Activated T-cell treated with anti-CD3 and anti-CD28 coated beads for 1 hour (primary cell): ENCODE data around the gene KRTAP5-6.

ENCODE experiments used
- DNase-seq: peaks from one replicate; pipeline ENCODE4 v3.0.0-alpha.2; 2020; ENCODE audit warnings: low read depth

Gene KRTAP5-6

DNA sequence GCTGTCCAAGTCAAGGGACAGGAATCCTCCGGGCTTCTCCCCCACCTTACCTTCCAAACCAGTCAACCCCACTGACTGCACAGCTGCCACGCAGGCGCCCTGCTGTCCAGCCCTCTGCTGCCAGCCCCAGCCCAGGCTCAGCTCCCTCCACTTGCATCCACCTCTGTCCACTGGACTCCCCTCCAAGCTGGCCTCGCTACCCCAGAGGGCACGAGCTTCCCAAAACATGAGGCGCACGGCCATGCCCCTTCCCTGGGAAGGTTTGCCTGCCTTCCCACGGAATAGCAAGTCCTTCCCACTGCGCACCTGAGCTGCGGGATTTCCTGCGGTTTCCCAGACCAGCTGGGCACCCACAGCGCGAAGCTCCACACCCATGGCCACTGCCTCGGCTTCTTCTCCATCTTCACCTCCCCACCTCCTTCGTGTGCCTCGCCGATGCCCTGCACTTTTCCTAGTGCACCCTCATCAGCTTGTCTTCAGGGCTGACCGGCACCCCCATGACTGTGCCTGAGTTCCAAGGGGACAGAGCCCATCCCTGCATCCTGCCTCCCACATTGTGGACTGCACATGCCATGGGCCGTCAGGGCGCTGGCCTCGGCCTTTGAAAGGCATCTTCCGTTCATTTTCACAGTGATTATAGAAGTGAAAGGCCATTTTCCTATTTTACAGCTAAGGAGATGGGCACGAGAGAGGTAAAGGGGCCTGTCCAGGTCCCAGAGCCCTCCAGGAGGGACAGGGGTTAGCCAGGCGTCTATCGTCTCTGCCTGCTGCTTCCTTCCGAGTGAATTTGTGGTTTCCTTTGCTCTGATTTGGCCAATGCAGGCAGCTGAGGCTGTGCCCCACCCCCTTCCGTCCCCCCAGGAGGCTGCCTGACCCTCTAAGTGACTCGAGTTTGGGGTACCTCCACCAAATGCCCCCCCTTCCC lies 37.0 kb downstream of the KRTAP5-6 start:
- DNase-seq = no peak

DNA sequence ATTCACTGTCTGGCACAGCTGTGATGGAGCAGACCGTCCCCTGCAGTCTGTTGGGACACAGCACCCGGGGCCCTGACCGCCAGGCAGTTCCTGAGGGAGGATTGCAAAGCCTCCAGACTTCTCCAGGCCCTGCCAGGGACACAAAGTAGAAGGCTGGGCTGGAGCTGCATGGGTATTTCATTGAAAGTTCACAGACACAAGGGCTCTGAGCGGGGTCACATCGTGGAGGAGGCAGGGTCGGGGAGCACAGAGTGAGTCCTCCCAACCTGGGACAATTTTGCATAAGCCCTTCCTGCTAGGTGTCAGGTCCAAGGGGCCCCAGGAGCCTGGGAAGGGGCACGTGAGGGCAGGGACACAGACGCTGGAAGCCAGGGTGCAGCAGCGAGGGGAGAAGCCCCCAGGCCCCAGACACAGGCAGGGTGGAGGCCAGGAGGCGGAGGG lies 37.7 kb downstream of the KRTAP5-6 start:
- no peak for DNase-seq

GRCh38 chr11:1735271-1735670 lies 38.3 kb downstream of the KRTAP5-6 start:
- no peak for DNase-seq

GRCh38 chr11:1736447-1736992 lies 39.5 kb downstream of the KRTAP5-6 start:
- DNase-seq = no peak

DNA sequence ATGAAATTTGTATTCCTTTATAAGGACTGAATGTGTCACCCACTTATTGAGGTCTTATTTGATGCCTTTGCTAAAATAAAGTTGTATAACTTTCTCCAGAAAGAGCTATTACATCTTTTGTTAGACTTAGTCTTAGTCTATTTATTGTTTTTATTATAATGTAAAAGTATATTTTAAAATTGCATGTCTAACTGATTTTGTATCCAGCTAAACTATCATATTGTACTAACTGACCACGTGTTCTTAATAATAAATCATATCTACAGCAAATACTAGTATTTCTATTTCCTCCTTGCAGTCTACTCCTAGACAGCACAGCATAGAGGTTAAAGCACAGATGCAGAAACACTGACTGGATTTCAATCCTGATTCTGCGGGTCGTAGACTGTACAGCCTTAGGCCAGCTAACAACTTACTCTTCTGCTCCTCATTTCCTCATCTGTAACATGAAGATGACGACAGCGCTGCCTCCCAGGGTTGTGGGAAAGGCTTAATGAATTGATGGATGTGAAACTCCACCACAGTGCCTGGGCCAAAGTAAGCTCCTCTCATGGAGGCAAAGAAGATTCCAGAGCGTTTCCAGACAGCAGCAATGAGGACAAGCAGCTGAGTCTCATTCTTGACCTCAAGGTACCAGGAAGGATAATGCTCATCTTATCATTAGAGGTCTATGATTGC lies 40.2 kb downstream of the KRTAP5-6 start:
- no peak for DNase-seq

GRCh38 chr11:1738380-1738779 lies 41.4 kb downstream of the KRTAP5-6 start:
- DNase-seq = no peak

GRCh38 chr11:1739576-1739975 lies 42.6 kb downstream of the KRTAP5-6 start:
- DNase-seq = no peak

GRCh38 chr11:1740786-1741530 lies 44.0 kb downstream of the KRTAP5-6 start:
- no peak for DNase-seq

DNA sequence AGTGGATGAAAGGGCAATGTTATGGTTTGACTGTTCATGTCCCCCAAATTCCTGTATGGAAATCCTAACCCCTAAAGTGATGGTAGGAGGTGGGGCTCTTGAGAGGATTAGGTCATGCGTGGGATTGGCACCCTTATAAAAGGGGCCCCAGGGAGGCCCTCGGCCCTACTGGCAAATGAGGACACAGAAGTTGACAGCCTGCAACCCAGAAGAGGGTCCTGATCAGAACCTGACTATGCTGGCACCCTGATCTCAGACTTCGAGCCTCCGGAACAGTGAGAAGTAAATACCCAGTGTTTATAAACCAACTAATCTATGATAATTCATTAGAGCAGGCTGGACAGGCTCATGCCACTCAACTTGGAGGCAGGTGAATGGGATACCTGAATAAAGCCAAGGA lies 44.7 kb downstream of the KRTAP5-6 start:
- no peak for DNase-seq

DNA sequence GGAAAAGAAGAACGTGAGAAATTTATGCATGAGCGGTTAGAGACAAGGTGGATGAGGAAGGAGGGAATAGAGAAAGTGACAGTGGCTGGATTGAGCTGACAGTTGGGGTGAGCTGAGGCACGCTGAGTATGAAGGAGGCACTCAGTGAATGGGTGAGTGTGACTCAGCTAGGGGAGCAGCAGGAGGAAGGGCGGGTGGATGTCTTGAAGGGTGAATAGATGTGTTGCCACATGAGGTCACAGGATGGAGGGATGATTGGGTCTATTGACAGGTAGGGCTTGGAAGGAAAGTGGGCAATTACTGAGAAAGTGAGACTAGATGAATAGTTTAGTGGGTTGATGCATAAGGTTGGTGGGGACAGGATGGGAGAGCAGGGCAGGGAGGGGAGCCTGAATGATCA lies 45.4 kb downstream of the KRTAP5-6 start:
- DNase-seq = no peak

DNA sequence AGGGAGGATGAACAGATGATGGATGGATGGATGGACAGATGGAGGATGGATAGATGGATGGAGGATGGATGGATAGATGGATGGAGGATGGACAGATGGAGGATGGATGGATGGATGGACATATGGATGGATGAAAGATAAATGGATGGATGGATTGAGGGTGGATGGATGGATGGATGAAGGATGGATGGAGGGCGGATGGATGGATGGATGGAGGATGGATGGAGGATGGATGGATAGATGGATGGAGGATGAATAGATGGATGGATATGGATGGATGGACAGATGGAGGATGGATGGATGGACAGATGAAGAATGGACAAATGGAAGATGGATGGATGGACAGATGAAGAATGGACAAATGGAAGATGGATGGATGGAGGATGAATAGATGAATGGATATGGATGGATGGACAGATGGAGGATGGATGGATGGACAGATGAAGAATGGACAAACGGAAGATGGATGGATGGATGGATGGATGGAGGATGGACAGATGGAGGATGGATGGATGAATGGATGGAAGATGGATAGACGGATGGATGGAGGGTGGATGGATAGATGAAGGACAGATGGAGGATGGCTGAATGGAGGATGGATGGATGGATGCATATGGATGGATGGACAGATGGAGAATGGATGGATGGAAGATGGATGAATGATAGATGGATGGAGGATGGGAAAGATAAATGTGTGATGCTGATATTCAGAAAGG lies 46.0 kb downstream of the KRTAP5-6 start:
- DNase-seq = no peak

DNA sequence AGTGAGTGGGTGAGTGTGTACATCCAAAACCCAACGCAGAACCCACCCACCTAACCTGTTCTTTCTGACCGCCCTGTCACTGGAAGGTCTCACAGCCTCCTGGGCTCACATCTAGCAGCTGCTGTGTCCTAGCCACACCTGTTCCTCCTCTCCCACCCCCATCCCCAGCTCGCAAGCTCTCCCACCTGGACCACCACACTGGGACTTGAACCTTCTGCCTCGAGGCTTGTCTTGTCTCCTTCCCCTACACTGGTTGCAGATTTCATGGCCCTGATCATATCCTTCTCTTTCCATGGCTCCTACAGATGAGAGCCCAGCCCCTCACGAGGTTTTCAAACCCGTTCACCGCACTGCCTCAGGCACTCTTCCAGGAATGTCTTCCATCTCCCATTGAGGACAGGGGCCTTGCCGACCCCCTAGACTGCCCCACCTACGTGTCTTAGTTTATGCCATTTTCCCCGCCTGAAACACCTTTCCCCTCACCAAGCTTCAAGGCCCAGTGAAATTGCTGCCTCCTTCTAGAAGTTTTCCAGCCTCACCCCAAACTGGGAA lies 46.7 kb downstream of the KRTAP5-6 start:
- DNase-seq = no peak

- DNase-seq = no peak
Observed at GRCh38 chr11:1744137-1744886, 47.3 kb downstream of the KRTAP5-6 start.

DNA sequence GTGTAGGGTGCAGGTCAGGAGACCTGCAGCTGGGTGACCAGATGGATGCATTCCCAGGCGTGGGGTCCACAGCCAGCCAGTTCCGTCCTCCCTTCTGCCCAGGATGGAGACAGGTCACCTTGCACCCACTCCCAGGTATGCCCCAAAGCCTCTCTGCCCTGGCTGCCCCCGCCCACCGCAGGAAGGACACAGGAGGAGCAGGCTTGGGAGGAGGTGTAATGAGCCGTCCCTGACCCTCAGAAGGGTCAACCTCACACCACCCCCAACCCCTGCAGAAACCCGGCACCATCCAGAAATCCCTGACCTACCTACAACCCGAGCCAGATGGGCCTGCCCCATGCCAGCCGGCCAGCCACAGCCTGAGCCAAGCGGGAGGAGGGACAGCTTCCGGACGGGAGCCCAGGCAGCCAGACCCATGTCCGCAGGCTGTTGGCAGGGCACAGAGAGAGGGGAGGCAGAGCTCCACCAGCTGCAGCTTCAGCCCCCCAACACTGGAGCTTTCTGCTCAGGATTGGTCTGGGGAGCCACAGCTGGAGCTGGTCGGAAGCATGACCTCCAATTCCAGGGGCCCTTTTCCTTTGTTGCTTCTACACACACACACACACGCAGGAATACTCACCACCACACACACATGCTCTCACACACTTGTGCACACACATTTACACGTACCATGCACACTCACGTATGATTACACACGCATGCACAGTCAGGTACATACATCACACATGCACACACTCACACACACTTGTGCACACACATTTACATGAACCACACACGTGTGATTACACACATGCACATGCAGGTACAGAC lies 48.1 kb downstream of the KRTAP5-6 start:
- DNase-seq = no peak

- no peak for DNase-seq
Observed at GRCh38 chr11:1745701-1746320, 48.8 kb downstream of the KRTAP5-6 start.

DNA sequence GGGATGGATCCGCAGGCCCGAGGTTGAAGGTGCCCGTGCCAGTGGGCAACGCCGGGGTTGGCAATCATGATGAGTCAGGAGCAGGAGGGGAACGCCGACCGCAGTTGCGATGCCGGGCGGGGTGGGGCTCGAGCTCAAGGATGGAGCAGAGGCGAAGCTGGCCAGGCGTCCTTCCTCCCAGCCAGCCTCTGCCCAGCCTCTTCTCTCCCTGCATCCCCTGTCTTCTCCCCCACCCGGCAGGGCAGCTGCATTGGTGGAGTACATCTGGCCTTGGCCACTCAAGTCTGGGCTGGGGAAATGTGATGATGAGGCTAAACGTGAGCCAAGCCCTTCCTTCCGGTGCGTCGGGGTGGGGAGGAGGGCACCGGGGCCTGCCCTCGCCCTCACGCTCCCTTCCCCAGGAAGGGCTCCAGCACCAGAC lies 49.5 kb downstream of the KRTAP5-6 start:
- DNase-seq = no peak

DNA sequence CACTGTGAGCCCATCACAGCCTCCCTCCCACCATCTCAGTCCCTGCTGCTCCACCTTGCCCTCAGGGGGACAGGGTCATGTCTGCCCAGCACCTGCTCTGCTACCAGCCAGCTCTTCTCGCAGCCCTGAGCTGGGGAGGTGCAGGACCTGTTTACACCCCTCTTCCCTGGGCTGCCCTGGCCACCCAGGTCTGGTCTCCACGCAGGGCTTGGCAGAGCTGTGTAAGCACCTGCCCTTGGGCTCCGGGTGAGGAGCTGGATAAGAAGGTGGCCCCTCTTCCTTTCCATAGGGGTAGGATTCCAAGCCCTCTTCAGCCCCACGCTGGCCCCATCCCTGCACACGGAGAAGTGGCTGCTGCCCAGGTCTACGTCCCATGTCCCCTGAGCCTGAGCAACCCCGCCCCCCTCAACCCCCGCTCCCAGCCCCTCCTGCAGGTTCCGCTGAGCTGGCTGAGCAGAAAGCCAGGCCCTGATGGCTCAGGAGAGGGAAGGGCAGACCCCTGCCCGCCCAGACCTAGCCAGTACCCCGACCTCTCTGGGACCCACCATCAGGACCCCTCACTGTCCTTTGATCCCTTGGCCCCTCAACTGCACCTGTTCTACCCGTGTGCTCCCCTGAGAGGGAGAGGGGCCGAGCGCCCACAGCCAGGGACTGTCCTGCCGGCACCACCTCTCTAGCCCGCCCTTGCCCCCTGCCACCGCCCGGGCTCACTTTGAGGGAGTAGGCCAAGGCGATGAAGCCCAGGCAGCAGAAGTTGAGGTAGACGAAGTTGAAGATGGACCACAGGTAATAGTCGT lies 50.2 kb downstream of the KRTAP5-6 start:
- DNase-seq = no peak
